COLO829 (cell line): ENCODE data around the gene NUP62CL.
"Not testable (repeated sequence)": the region's sequence is repeated elsewhere in the genome, so short reads cannot be mapped to it uniquely, and the experiment has no call there.

Source experiments
- DNase-seq: peaks from one replicate; pipeline ENCODE4 v3.0.0; 2012; ENCODE audit warnings: low spot score

NUP62CL gene

GRCh38 chrX:107205770-107206696 is at the start of gene NUP62CL, which contains the start of gene DNAAF6:
TSS of gene NUP62CL (minus strand) at chrX:107206433. CDS start at chrX:107175146, 31,287 bp downstream.
TSS of gene DNAAF6 (plus strand) at chrX:107206611. CDS start at chrX:107212876, 6,265 bp downstream.
- DNase-seq: no peak

- no peak for DNase-seq
Observed at GRCh38 chrX:107228486-107228819, 22.2 kb upstream of the NUP62CL start.

GRCh38 chrX:107227780-107228485 is 21.7 kb upstream of the NUP62CL start:
- DNase-seq: no peak

- no peak for DNase-seq
Observed at GRCh38 chrX:107226757-107227156, 20.5 kb upstream of the NUP62CL start.

- DNase-seq: no peak
Observed at GRCh38 chrX:107213477-107213876, 7.2 kb upstream of the NUP62CL start.

- DNase-seq: no peak
Observed at GRCh38 chrX:107207943-107208342, 1.7 kb upstream of the NUP62CL start.

- DNase-seq: no peak
Observed at GRCh38 chrX:107207089-107207488, 856 bp upstream of the NUP62CL start.

GRCh38 chrX:107206697-107207065 is 448 bp upstream of the NUP62CL start:
- no peak for DNase-seq

GRCh38 chrX:107204068-107204605 is 2.1 kb downstream of the NUP62CL start:
- DNase-seq: no peak

- DNase-seq: no peak
Observed at GRCh38 chrX:107199491-107199890, 6.7 kb downstream of the NUP62CL start.

GRCh38 chrX:107198074-107198473 is 8.2 kb downstream of the NUP62CL start:
- DNase-seq: not testable (repeated sequence)

- no peak for DNase-seq
Observed at GRCh38 chrX:107197319-107197718, 8.9 kb downstream of the NUP62CL start.

GRCh38 chrX:107171369-107172102 is 34.7 kb downstream of the NUP62CL start:
- DNase-seq: no peak

GRCh38 chrX:107168712-107169111 is 37.5 kb downstream of the NUP62CL start:
- no peak for DNase-seq

GRCh38 chrX:107168257-107168656 is 38.0 kb downstream of the NUP62CL start:
- no peak for DNase-seq

GRCh38 chrX:107167163-107167921 is 38.9 kb downstream of the NUP62CL start:
- DNase-seq: no peak

- not testable (repeated sequence) for DNase-seq
Observed at GRCh38 chrX:107157618-107158017, 48.6 kb downstream of the NUP62CL start.

GRCh38 chrX:107155621-107156430 is 50.4 kb downstream of the NUP62CL start:
- DNase-seq: not testable (repeated sequence)

GRCh38 chrX:107154787-107155620 is 51.2 kb downstream of the NUP62CL start:
- no peak for DNase-seq

- no peak for DNase-seq
Observed at GRCh38 chrX:107153005-107153404, 53.2 kb downstream of the NUP62CL start.
